ENCODE measurements around the gene HSD17B2. TPM values are rescaled to one million over a fixed set of nuclear protein-coding genes. Genes with fewer than 3 reads are reported as not detected.

HSD17B2 gene
- total RNA-seq, 1 experiment from 2014 or later = not detected

DNA sequence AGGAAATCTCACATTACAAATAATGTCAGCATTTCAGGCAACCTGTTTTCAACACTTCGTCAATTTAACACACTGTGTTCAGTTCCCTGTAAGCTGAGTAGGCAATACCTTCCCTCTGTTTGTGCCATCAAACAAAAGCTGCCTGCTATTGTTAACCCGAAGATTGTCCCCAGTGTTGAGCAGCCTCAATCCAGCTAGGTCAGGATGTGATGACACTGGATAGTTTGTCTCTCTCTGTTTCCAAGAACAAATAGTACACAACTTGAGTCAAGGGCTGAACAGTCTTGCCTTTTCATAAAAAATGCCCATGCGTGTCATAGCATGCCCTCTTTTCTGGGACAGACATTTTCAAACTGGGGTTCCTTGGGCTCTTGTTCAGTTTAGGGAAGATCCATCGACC lies 36.4 kb downstream of the HSD17B2 start:
- no TSS peak for BruUV-seq (replicated peaks)
- ChIA-PET RAD21 (ENCODE audit: low non-redundant PET in 1 of 2, low total read pairs in 2 of 2, uncharacterized antibody in 2 of 2, unreplicated experiment in 2 of 2) (no interaction called here), POLR2A (no interaction called here), CTCF (no interaction called here)
- Histone ChIP-seq H3K27me3 (ENCODE audit: insufficient read depth, low read length) (peaks cover 46% of the 10 kb centered on the region; the same call in 1 of the 2 replicates), H3K36me3 (ENCODE audit: control insufficient read depth in 1 of 2, insufficient read depth in 2 of 2, low read length in 2 of 2) (no peaks in the 10 kb centered on the region), H3K4me3 (replicated peaks in 1 of 2; ENCODE audit: low read depth in 1 of 2, low read length in 2 of 2) (no peak overlapping the region), H3K9me2 (ENCODE audit: insufficient read depth) (no peaks in the 10 kb centered on the region), H3K79me2 (ENCODE audit: insufficient read depth, low read length) (no peaks in the 10 kb centered on the region), H2AFZ (ENCODE audit: low read depth, low read length, poor library complexity, severe bottlenecking) (no peak overlapping the region), H3K9me3 (ENCODE audit: control insufficient read depth in 1 of 2, insufficient read depth in 1 of 2, low read depth in 1 of 2, low read length in 2 of 2) (no peaks in the 10 kb centered on the region), H4K20me1 (ENCODE audit: insufficient read depth) (no peaks in the 10 kb centered on the region), H3K4me1 (ENCODE audit: control insufficient read depth in 1 of 2, insufficient read depth in 2 of 2, low read length in 2 of 2) (peaks cover 0 to 6% of the 10 kb centered on the region in 2 experiments; a peak in 1 of 4 replicates), H3K4me2 (ENCODE audit: low read length) (no peak overlapping the region), H3K9ac (ENCODE audit: low read length) (no peak overlapping the region), H3K27ac (ENCODE audit: low read depth, low read length) (no peak overlapping the region)
- intact Hi-C loops (cut with micrococcal nuclease) = no loop called here
- ATAC-seq (no peak), DNase-seq (ENCODE audit: low read depth, low spot score) (no peak)
- TF ChIP-seq, protein P1, sequence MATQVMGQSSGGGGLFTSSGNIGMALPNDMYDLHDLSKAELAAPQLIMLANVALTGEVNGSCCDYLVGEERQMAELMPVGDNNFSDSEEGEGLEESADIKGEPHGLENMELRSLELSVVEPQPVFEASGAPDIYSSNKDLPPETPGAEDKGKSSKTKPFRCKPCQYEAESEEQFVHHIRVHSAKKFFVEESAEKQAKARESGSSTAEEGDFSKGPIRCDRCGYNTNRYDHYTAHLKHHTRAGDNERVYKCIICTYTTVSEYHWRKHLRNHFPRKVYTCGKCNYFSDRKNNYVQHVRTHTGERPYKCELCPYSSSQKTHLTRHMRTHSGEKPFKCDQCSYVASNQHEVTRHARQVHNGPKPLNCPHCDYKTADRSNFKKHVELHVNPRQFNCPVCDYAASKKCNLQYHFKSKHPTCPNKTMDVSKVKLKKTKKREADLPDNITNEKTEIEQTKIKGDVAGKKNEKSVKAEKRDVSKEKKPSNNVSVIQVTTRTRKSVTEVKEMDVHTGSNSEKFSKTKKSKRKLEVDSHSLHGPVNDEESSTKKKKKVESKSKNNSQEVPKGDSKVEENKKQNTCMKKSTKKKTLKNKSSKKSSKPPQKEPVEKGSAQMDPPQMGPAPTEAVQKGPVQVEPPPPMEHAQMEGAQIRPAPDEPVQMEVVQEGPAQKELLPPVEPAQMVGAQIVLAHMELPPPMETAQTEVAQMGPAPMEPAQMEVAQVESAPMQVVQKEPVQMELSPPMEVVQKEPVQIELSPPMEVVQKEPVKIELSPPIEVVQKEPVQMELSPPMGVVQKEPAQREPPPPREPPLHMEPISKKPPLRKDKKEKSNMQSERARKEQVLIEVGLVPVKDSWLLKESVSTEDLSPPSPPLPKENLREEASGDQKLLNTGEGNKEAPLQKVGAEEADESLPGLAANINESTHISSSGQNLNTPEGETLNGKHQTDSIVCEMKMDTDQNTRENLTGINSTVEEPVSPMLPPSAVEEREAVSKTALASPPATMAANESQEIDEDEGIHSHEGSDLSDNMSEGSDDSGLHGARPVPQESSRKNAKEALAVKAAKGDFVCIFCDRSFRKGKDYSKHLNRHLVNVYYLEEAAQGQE (IDR thresholded peaks at IDR 0.05; ENCODE audit: low read depth) = no peak
- no peak for TF ChIP-seq TCF7L2 (IDR thresholded peaks at IDR 0.05; ENCODE audit: borderline replicate concordance, extremely low read depth, insufficient read depth, insufficient read length)
- TF ChIP-seq, protein P2, sequence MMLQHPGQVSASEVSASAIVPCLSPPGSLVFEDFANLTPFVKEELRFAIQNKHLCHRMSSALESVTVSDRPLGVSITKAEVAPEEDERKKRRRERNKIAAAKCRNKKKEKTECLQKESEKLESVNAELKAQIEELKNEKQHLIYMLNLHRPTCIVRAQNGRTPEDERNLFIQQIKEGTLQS (IDR thresholded peaks at IDR 0.05) = no peak
- TF ChIP-seq CBX3 (IDR thresholded peaks at IDR 0.05; ENCODE audit: low read depth) = no peak
- TF ChIP-seq SRF (IDR thresholded peaks at IDR 0.05; ENCODE audit: low read depth) = no peak
- no peak for TF ChIP-seq CEBPB (IDR thresholded peaks at IDR 0.05; ENCODE audit: low read depth)
- no peak for TF ChIP-seq JUND (IDR thresholded peaks at IDR 0.05)
